CD14-positive monocyte (primary cell): ENCODE data around the gene VTN. TPM values are rescaled to one million over a fixed set of nuclear protein-coding genes. Genes with fewer than 3 reads are reported as not detected.

ENCODE experiments used
- DNase-seq, 3 donors: peaks; one replicate each; pipeline ENCODE4 v3.0.0-alpha.2; 2011 to 2022
- H2AFZ ChIP-seq: 2 replicates; pipeline ENCODE4 v1.6.0; 2012; ENCODE audit warnings: mild to moderate bottlenecking, low read depth, low read length, inconsistent platforms; ENCODE audit not compliant: insufficient read depth, poor library complexity, severe bottlenecking
- H3K27ac ChIP-seq, 2 donors: 1 replicate in 1 of 2; 2 replicates in 1 of 2; pipeline ENCODE4 v1.5.1; 2012 to 2013; ENCODE audit warnings: low read length in 2 of 2, control low read depth in 1 of 2, inconsistent platforms in 1 of 2, low read depth in 1 of 2, mild to moderate bottlenecking in 1 of 2
- H3K27me3 ChIP-seq, 2 donors: one replicate each; pipeline versions ENCODE4 v1.6.0 to v1.6.1; 2011 to 2013; ENCODE audit warnings: low read length in 2 of 2; ENCODE audit not compliant: control insufficient read depth in 2 of 2, insufficient read depth in 2 of 2
- H3K36me3 ChIP-seq, 2 donors: replicated peaks in 1 of 2; 1 replicate in 1 of 2; 2 replicates in 1 of 2; pipeline versions ENCODE4 v1.5.1 to v1.6.1; 2012 to 2013; ENCODE audit warnings: low read length in 2 of 2, control low read depth in 1 of 2, inconsistent platforms in 1 of 2, mild to moderate bottlenecking in 1 of 2; ENCODE audit not compliant: insufficient read depth in 2 of 2, control insufficient read depth in 1 of 2
- H3K4me1 ChIP-seq, 2 donors: 1 replicate in 1 of 2; 2 replicates in 1 of 2; pipeline versions ENCODE4 v1.5.1 to v1.6.1; 2012 to 2013; ENCODE audit warnings: low read length in 2 of 2, control low read depth in 1 of 2, inconsistent platforms in 1 of 2, mild to moderate bottlenecking in 1 of 2, moderate library complexity in 1 of 2; ENCODE audit not compliant: insufficient read depth in 2 of 2, control insufficient read depth in 1 of 2
- H3K4me2 ChIP-seq: replicated peaks from 2 replicates; pipeline ENCODE3; 2012; ENCODE audit warnings: low read length, moderate library complexity, mild to moderate bottlenecking; ENCODE audit not compliant: poor library complexity, severe bottlenecking; ENCODE audit errors: extremely low read depth
- H3K4me3 ChIP-seq, 3 experiments: fragments of 200-600 bp in 1 of 3; sonication (generic) in 1 of 3; replicated peaks in 1 of 3; 1 replicate in 2 of 3; 2 replicates in 1 of 3; pipeline ENCODE4 v1.5.1; 2011 to 2013; ENCODE audit warnings: low read length in 3 of 3, mild to moderate bottlenecking in 3 of 3, control low read depth in 2 of 3, low read depth in 2 of 3, inconsistent platforms in 1 of 3, moderate library complexity in 1 of 3
- H3K79me2 ChIP-seq: 2 replicates; pipeline ENCODE4 v1.6.0; 2012; ENCODE audit warnings: mild to moderate bottlenecking, control low read depth, inconsistent platforms, low read length, moderate library complexity; ENCODE audit not compliant: insufficient read depth
- H3K9ac ChIP-seq: 2 replicates; pipeline ENCODE4 v1.6.0; 2017; ENCODE audit warnings: low read length, mild to moderate bottlenecking; ENCODE audit not compliant: insufficient read depth, poor library complexity, severe bottlenecking
- H3K9me3 ChIP-seq, 2 donors: replicated peaks in 1 of 2; 1 replicate in 1 of 2; 2 replicates in 1 of 2; pipeline versions ENCODE4 v1.5.1 to v1.6.1; 2012 to 2013; ENCODE audit warnings: low read length in 2 of 2, control low read depth in 1 of 2; ENCODE audit not compliant: control insufficient read depth in 1 of 2, insufficient read depth in 1 of 2
- H4K20me1 ChIP-seq: 2 replicates; pipeline ENCODE4 v1.6.0; 2012; ENCODE audit warnings: mild to moderate bottlenecking, low read length, control low read depth, moderate library complexity; ENCODE audit not compliant: insufficient read depth
- H3K27ac Mint-ChIP-seq, 7 donors: one replicate each; pipeline ENCODE4 v1.8.0; 2020; ENCODE audit warnings: mild to moderate bottlenecking in 7 of 7, mixed read lengths in 7 of 7, moderate library complexity in 6 of 7, inconsistent platforms in 2 of 7
- H3K27me3 Mint-ChIP-seq, 3 donors: one replicate each; pipeline ENCODE4 v1.8.0; 2021 to 2022; ENCODE audit warnings: low read depth in 3 of 3, mild to moderate bottlenecking in 3 of 3, mixed read lengths in 3 of 3, moderate library complexity in 3 of 3, inconsistent platforms in 1 of 3
- H3K36me3 Mint-ChIP-seq, 2 donors: one replicate each; pipeline ENCODE4 v1.8.0; 2020; ENCODE audit warnings: mixed read lengths in 2 of 2, inconsistent platforms in 1 of 2, mild to moderate bottlenecking in 1 of 2
- H3K4me1 Mint-ChIP-seq: one replicate; pipeline ENCODE4 v1.8.0; 2020; ENCODE audit warnings: mild to moderate bottlenecking, mixed read lengths
- H3K4me3 Mint-ChIP-seq, 2 donors: one replicate each; pipeline ENCODE4 v1.8.0; 2020; ENCODE audit warnings: mild to moderate bottlenecking in 2 of 2, mixed read lengths in 2 of 2, moderate library complexity in 1 of 2
- H3K9me3 Mint-ChIP-seq, 7 donors: one replicate each; pipeline ENCODE4 v1.8.0; 2020 to 2022; ENCODE audit warnings: mixed read lengths in 7 of 7, mild to moderate bottlenecking in 6 of 7, moderate library complexity in 6 of 7, inconsistent platforms in 2 of 7
- CTCF ChIP-seq: fragments of 200-600 bp; IDR thresholded peaks from one replicate; pipeline ENCODE4 v1.8.0; 2022; ENCODE audit warnings: antibody characterized with exemption, mild to moderate bottlenecking
- WGBS: methylation state at CpG from one replicate; pipeline ENCODE4 v1.1.5; 2013; ENCODE audit warnings: missing lambda C conversion rate; ENCODE audit not compliant: insufficient coverage; 5-methylcytosine and 5-hydroxymethylcytosine counted together
- intact Hi-C, 2 donors: fragments of 100-400 bp; cut with micrococcal nuclease; formaldehyde crosslinking; loops; one replicate each; pipeline versions ENCODE4 v1.15.0 to v1.15.1; 2023
- polyA plus RNA-seq, 3 donors: library from polyadenylated mRNA; depleted of rRNA in 1 of 3; unstranded in 2 of 3; stranded (reverse) in 1 of 3; fragments of 300-500 nt in 2 of 3; fragments of >200 nt in 1 of 3; fragmentation: Illumina TruSeq in 2 of 3; gene quantifications; 1 replicate in 2 of 3; 2 replicates in 1 of 3; pipeline ENCODE4 v1.2.3, GENCODE V29; 2012 to 2021

VTN gene
- polyA plus RNA-seq, 3 donors = not detected

GRCh38 chr17:28412099-28412498 is 42.0 kb upstream of the VTN start:
- Histone ChIP-seq H3K4me1 (no peaks in the 10 kb centered on the region), H2AFZ (no peak overlapping the region), H3K27ac (no peak overlapping the region), H3K4me3 (no peak overlapping the region), H4K20me1 (no peaks in the 10 kb centered on the region), H3K27me3 (no peaks in the 10 kb centered on the region), H3K9me3 (no peaks in the 10 kb centered on the region), H3K36me3 (no peaks in the 10 kb centered on the region), H3K9ac (no peak overlapping the region), H3K4me2 (no peak overlapping the region), H3K79me2 (no peaks in the 10 kb centered on the region)
- Mint-ChIP-seq H3K27me3 (peaks cover 4 to 6% (median 5%) of the 10 kb centered on the region in 3 donors), H3K27ac (no peak overlapping the region), H3K36me3 (no peaks in the 10 kb centered on the region), H3K4me1 (peaks cover 5% of the 10 kb centered on the region), H3K9me3 (no peaks in the 10 kb centered on the region), H3K4me3 (no peak overlapping the region)
- DNase-seq = no peak
- intact Hi-C loops = loop anchor here in 1 of 2 donors (10.0 kb wide), 1 partner anchor 177 kb away; no protein-coding TSS in a partner anchor
- TF ChIP-seq CTCF = no peak
- no CpG with 5 or more reads among the region's 3 CpGs for WGBS

DNA sequence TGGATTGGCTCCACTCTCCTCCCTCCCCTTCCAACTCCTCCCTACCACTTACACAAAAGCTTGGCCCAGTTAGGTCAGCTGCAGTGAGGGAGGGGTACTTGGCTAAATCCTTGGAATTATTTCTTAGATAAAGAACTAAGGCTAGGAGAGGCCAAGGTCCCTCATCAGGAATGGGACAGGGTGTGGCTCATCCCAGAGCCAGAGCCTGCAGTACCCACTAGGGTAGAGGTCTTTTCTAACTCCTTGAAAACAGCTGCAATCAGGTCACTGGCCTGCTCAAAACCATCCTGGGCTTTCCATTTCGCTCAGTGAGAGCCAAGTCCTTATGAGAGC is 37.8 kb upstream of the VTN start:
- no peak overlapping the region for H3K4me3 Mint-ChIP-seq
- H3K27ac Mint-ChIP-seq = no peak overlapping the region
- peaks cover 0 to 2% of the 10 kb centered on the region in 2 donors for H3K36me3 Mint-ChIP-seq
- no peak for DNase-seq
- Histone ChIP-seq H3K4me1 (peaks cover 32 to 37% of the 10 kb centered on the region in 2 donors), H3K4me2 (no peak overlapping the region), H3K27ac (no peak overlapping the region), H3K4me3 (no peak overlapping the region), H3K36me3 (no peaks in the 10 kb centered on the region), H3K79me2 (no peaks in the 10 kb centered on the region), H2AFZ (no peak overlapping the region), H3K9me3 (no peaks in the 10 kb centered on the region), H3K27me3 (no peaks in the 10 kb centered on the region), H3K9ac (no peak overlapping the region), H4K20me1 (no peaks in the 10 kb centered on the region)
- peaks cover 32% of the 10 kb centered on the region for H3K4me1 Mint-ChIP-seq
- H3K9me3 Mint-ChIP-seq = no peaks in the 10 kb centered on the region
- TF ChIP-seq CTCF = no peak
- intact Hi-C loops = no loop called here
- H3K27me3 Mint-ChIP-seq = peaks cover 0 to 8% (median 2%) of the 10 kb centered on the region in 3 donors
- WGBS = 100% methylated on average over 1 of the region's 1 CpG
